IMR-90 (cell line): Measurements from ENCODE around the gene PJA1. TPM values are rescaled to one million over a fixed set of nuclear protein-coding genes. Genes with fewer than 3 reads are reported as not detected.

Experiments
- ATAC-seq: fragments of 200-7000 bp; cut with Tn5 transposase; 2 replicates; pipeline ENCODE4 v1.9.1; 2020; ENCODE audit warnings: low read depth, mild to moderate bottlenecking, moderate library complexity
- BruUV-seq: library from RNA; stranded (reverse); fragments of 400-500 nt; replicated peaks from 2 replicates; lab custom pipeline; 2021; lab: Mats Ljungman, UMichigan
- CTCF ChIA-PET: fragments of 300-600 bp; formaldehyde crosslinking; extraction: SDS; loops from one replicate; lab custom pipeline; 2021; ENCODE audit warnings: antibody characterized with exemption; lab: Yijun Ruan, JAX
- POLR2A ChIA-PET: fragments of 300-600 bp; sonication (Branson Sonifier 250); formaldehyde crosslinking; loops from one replicate; lab custom pipeline; 2022; ENCODE audit warnings: antibody characterized with exemption; ENCODE audit not compliant: unreplicated experiment; lab: Charles Lee
- DNase-seq: peaks from one replicate; pipeline ENCODE4 v3.0.0; 2013
- H2AFZ ChIP-seq: replicated peaks from 2 replicates; pipeline ENCODE3; 2013; ENCODE audit warnings: low read length, mild to moderate bottlenecking; ENCODE audit not compliant: poor library complexity
- H2AK5ac ChIP-seq: 2 replicates; pipeline ENCODE4 v1.6.1; 2013; ENCODE audit warnings: low read depth, low read length, inconsistent platforms
- H2AK9ac ChIP-seq: replicated peaks from 2 replicates; pipeline ENCODE3; 2013; ENCODE audit warnings: mild to moderate bottlenecking, low read depth, low read length, moderate library complexity; ENCODE audit not compliant: poor library complexity
- H2BK120ac ChIP-seq: 2 replicates; pipeline ENCODE4 v1.6.1; 2013; ENCODE audit warnings: low read depth, low read length, inconsistent platforms
- H2BK15ac ChIP-seq: 3 replicates; pipeline ENCODE4 v1.6.1; 2013; ENCODE audit warnings: low read depth, low read length, inconsistent platforms
- H2BK20ac ChIP-seq: 2 replicates; pipeline ENCODE4 v1.6.1; 2013; ENCODE audit warnings: low read depth, mild to moderate bottlenecking, inconsistent platforms, low read length, moderate library complexity
- H2BK5ac ChIP-seq: 2 replicates; pipeline ENCODE4 v1.6.1; 2013; ENCODE audit warnings: mild to moderate bottlenecking, low read depth, low read length, inconsistent platforms; ENCODE audit not compliant: poor library complexity, severe bottlenecking
- H3K14ac ChIP-seq: replicated peaks from 2 replicates; pipeline ENCODE4 v1.6.1; 2013; ENCODE audit warnings: low read depth, low read length, inconsistent platforms
- H3K18ac ChIP-seq: 2 replicates; pipeline ENCODE4 v1.6.1; 2013; ENCODE audit warnings: low read depth, low read length, control low read depth
- H3K23ac ChIP-seq: 2 replicates; pipeline ENCODE4 v1.6.1; 2013; ENCODE audit warnings: low read depth, low read length, inconsistent platforms
- H3K27ac ChIP-seq: 2 replicates; pipeline ENCODE4 v1.5.1; 2013; ENCODE audit warnings: mild to moderate bottlenecking, control low read depth, low read length; ENCODE audit not compliant: insufficient read depth
- H3K27me3 ChIP-seq: 2 replicates; pipeline ENCODE4 v1.6.1; 2013; ENCODE audit warnings: low read length; ENCODE audit not compliant: control insufficient read depth, insufficient read depth
- H3K36me3 ChIP-seq: 2 replicates; pipeline ENCODE4 v1.6.1; 2013; ENCODE audit warnings: low read length, mixed read lengths; ENCODE audit not compliant: control insufficient read depth, insufficient read depth
- H3K4ac ChIP-seq: 2 replicates; pipeline ENCODE4 v1.6.1; 2013; ENCODE audit warnings: low read depth, low read length, inconsistent platforms
- H3K4me1 ChIP-seq: 2 replicates; pipeline ENCODE4 v1.6.1; 2013; ENCODE audit warnings: low read length, mixed read lengths; ENCODE audit not compliant: control insufficient read depth, insufficient read depth
- H3K4me2 ChIP-seq: 2 replicates; pipeline ENCODE4 v1.6.1; 2013; ENCODE audit warnings: low read depth, mild to moderate bottlenecking, control low read depth, low read length, moderate library complexity
- H3K4me3 ChIP-seq: 2 replicates; pipeline ENCODE4 v1.5.1; 2013; ENCODE audit warnings: low read depth, mild to moderate bottlenecking, control low read depth, low read length, moderate library complexity; ENCODE audit not compliant: insufficient read depth
- H3K56ac ChIP-seq: 2 replicates; pipeline ENCODE4 v1.6.1; 2013; ENCODE audit warnings: low read length, inconsistent platforms; ENCODE audit not compliant: insufficient read depth; ENCODE audit errors: extremely low read depth
- H3K79me1 ChIP-seq, 2 experiments: 2 replicates each; pipeline ENCODE4 v1.6.1; 2013; ENCODE audit warnings: low read length in 2 of 2, inconsistent platforms in 1 of 2, low read depth in 1 of 2
- H3K9ac ChIP-seq: 2 replicates; pipeline ENCODE4 v1.6.1; 2013; ENCODE audit warnings: low read depth, low read length, control low read depth
- H3K9me1 ChIP-seq: 2 replicates; pipeline ENCODE4 v1.6.1; 2013; ENCODE audit warnings: low read length, inconsistent platforms; ENCODE audit not compliant: insufficient read depth
- H3K9me3 ChIP-seq: 2 replicates; pipeline ENCODE4 v1.6.1; 2013; ENCODE audit warnings: low read length; ENCODE audit not compliant: control insufficient read depth, insufficient read depth
- H4K20me1 ChIP-seq: 2 replicates; pipeline ENCODE4 v1.6.1; 2013; ENCODE audit warnings: low read length, inconsistent platforms; ENCODE audit not compliant: insufficient read depth
- H4K5ac ChIP-seq: 2 replicates; pipeline ENCODE4 v1.6.1; 2013; ENCODE audit warnings: mild to moderate bottlenecking, low read depth, low read length, control low read depth
- H4K8ac ChIP-seq, 2 experiments: 2 replicates each; pipeline ENCODE4 v1.6.1; 2013; ENCODE audit warnings: low read depth in 2 of 2, low read length in 2 of 2, control low read depth in 1 of 2, inconsistent platforms in 1 of 2
- H4K91ac ChIP-seq: 2 replicates; pipeline ENCODE4 v1.6.1; 2013; ENCODE audit warnings: low read depth, low read length, inconsistent platforms; ENCODE audit not compliant: insufficient read depth
- BHLHE40 ChIP-seq: fragments of 150-350 bp; IDR thresholded peaks from 2 replicates; pipeline ENCODE4 v1.6.1; 2016; ENCODE audit warnings: mild to moderate bottlenecking, low read depth, low read length
- CEBPB ChIP-seq: IDR thresholded peaks from 2 replicates; pipeline ENCODE4 v1.6.1; 2012; ENCODE audit warnings: low read depth, low read length, improper control_type of control experiment
- CHD1 ChIP-seq: IDR thresholded peaks from 2 replicates; pipeline ENCODE4 v1.6.1; 2012; ENCODE audit warnings: low read depth, low read length, improper control_type of control experiment
- FOS ChIP-seq: fragments of 150-350 bp; IDR thresholded peaks from 2 replicates; pipeline ENCODE4 v1.6.1; 2016; ENCODE audit warnings: low read depth, low read length
- MAFK ChIP-seq: IDR thresholded peaks from 2 replicates; pipeline ENCODE4 v1.6.1; 2012; ENCODE audit warnings: low read depth, low read length, improper control_type of control experiment
- MAZ ChIP-seq: IDR thresholded peaks from 2 replicates; pipeline ENCODE4 v1.6.1; 2012; ENCODE audit warnings: low read depth, mild to moderate bottlenecking, low read length, improper control_type of control experiment, moderate library complexity, borderline replicate concordance
- MXI1 ChIP-seq: IDR thresholded peaks from 2 replicates; pipeline ENCODE4 v1.6.1; 2012; ENCODE audit warnings: low read depth, mild to moderate bottlenecking, low read length, moderate library complexity, borderline replicate concordance
- NFE2L2 ChIP-seq: fragments of 150-350 bp; IDR thresholded peaks from 2 replicates; pipeline ENCODE4 v1.6.1; 2016; ENCODE audit warnings: low read depth, mild to moderate bottlenecking, low read length
- POLR2A ChIP-seq: IDR thresholded peaks from 2 replicates; pipeline ENCODE4 v1.6.1; 2012; ENCODE audit warnings: mild to moderate bottlenecking, low read depth, low read length
- RAD21 ChIP-seq: IDR thresholded peaks from 2 replicates; pipeline ENCODE4 v1.6.1; 2012; ENCODE audit warnings: low read length, improper control_type of control experiment
- RCOR1 ChIP-seq: IDR thresholded peaks from 2 replicates; pipeline ENCODE4 v1.6.1; 2012; ENCODE audit warnings: mild to moderate bottlenecking, low read length, improper control_type of control experiment; ENCODE audit not compliant: insufficient replicate concordance
- RFX5 ChIP-seq: IDR thresholded peaks from 2 replicates; pipeline ENCODE4 v1.8.0; 2012; ENCODE audit warnings: low read depth, mild to moderate bottlenecking, low read length, moderate library complexity
- SMC3 ChIP-seq: fragments of 150-350 bp; IDR thresholded peaks from 2 replicates; pipeline ENCODE4 v1.6.1; 2016; ENCODE audit warnings: low read depth, mild to moderate bottlenecking, antibody characterized with exemption, low read length, moderate library complexity
- WGBS, 2 experiments: methylation state at CpG; one replicate each; pipeline versions ENCODE4 v1.1.5 to v1.1.7; 2013; ENCODE audit warnings: missing lambda C conversion rate in 2 of 2; ENCODE audit not compliant: insufficient read length in 1 of 2; ENCODE audit errors: extremely low coverage in 2 of 2; 5-methylcytosine and 5-hydroxymethylcytosine counted together
- dilution Hi-C: fragments of 300-500 bp; cut with HindIII; formaldehyde crosslinking; loops from one replicate; pipeline ENCODE4 v1.14.3; 2018; ENCODE audit warnings: low sequenced_read_pairs; ENCODE audit not compliant: unreplicated experiment
- in situ Hi-C: fragments of 300-500 bp; cut with MboI; formaldehyde crosslinking; loops from 3 replicates; pipeline ENCODE4 v1.14.3; 2019; ENCODE audit warnings: low sequenced_read_pairs, inconsistent platforms, mixed read lengths
- intact Hi-C: fragments of 100-400 bp; cut with micrococcal nuclease; formaldehyde crosslinking; loops from 2 replicates; pipeline ENCODE4 v1.10.0; 2022
- polyA plus RNA-seq, 3 experiments: library from polyadenylated mRNA; depleted of rRNA; stranded (reverse); fragments of >200 nt; gene quantifications; 2 replicates each; pipeline ENCODE4 v1.2.3, GENCODE V29; 2012; ENCODE audit warnings: low replicate concordance in 1 of 3
- total RNA-seq: library from RNA; depleted of rRNA; stranded (reverse); fragments of >200 nt; gene quantifications from 2 replicates; pipeline ENCODE4 v1.2.3, GENCODE V29; 2012
- TF ChIP-seq, protein P1 (sequence below): fragments of 150-350 bp; IDR thresholded peaks from 2 replicates; pipeline ENCODE4 v1.6.1; 2017; ENCODE audit warnings: mild to moderate bottlenecking, antibody characterized with exemption, low read length, low read depth
- TF ChIP-seq, protein P2 (sequence below): fragments of 150-350 bp; IDR thresholded peaks from 2 replicates; pipeline ENCODE4 v1.6.1; 2016; ENCODE audit warnings: low read depth, mild to moderate bottlenecking, low read length, moderate library complexity, borderline replicate concordance
- TF ChIP-seq, protein P3 (sequence below): conservative IDR thresholded peaks from 2 replicates; pipeline ENCODE4 v1.5.1; 2012; ENCODE audit warnings: mild to moderate bottlenecking, low read depth, low read length, improper control_type of control experiment

PJA1 gene
- total and polyA plus RNA-seq, 2 of the 4 experiments (the other 2 are of a cell fraction) = 15.1 to 24.4 TPM

DNA sequence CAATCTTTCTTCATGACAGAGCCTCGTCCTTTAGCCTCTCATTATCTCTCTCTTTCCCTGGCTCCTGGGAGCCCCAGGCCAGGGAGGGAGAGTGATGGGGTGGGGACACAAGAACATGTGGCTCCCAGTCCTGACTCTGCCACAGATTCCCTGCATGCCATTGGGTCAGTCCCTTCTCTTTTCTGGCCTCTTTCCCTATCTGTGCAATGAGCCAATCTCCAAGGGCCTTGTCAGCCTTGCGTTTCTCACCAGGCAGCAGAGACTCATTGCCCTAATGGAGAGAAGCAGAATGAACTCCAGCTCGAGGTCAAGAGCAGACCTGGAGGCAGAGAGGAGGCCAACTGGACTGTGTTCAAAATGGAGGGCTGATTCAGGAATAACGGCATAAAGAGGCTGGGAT lies 38.4 kb upstream of the PJA1 start:
- TF ChIP-seq, protein P1, sequence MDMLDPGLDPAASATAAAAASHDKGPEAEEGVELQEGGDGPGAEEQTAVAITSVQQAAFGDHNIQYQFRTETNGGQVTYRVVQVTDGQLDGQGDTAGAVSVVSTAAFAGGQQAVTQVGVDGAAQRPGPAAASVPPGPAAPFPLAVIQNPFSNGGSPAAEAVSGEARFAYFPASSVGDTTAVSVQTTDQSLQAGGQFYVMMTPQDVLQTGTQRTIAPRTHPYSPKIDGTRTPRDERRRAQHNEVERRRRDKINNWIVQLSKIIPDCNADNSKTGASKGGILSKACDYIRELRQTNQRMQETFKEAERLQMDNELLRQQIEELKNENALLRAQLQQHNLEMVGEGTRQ = no peak
- TF ChIP-seq, protein P2, sequence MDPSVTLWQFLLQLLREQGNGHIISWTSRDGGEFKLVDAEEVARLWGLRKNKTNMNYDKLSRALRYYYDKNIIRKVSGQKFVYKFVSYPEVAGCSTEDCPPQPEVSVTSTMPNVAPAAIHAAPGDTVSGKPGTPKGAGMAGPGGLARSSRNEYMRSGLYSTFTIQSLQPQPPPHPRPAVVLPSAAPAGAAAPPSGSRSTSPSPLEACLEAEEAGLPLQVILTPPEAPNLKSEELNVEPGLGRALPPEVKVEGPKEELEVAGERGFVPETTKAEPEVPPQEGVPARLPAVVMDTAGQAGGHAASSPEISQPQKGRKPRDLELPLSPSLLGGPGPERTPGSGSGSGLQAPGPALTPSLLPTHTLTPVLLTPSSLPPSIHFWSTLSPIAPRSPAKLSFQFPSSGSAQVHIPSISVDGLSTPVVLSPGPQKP = no peak
- TF ChIP-seq RAD21 (no peak), MAZ (no peak), SMC3 (no peak), RCOR1 (no peak), FOS (no peak), MXI1 (no peak), CHD1 (no peak), RFX5 (no peak), NFE2L2 (no peak), MAFK (no peak), BHLHE40 (no peak), CEBPB (no peak), POLR2A (no peak)
- TF ChIP-seq, protein P3, sequence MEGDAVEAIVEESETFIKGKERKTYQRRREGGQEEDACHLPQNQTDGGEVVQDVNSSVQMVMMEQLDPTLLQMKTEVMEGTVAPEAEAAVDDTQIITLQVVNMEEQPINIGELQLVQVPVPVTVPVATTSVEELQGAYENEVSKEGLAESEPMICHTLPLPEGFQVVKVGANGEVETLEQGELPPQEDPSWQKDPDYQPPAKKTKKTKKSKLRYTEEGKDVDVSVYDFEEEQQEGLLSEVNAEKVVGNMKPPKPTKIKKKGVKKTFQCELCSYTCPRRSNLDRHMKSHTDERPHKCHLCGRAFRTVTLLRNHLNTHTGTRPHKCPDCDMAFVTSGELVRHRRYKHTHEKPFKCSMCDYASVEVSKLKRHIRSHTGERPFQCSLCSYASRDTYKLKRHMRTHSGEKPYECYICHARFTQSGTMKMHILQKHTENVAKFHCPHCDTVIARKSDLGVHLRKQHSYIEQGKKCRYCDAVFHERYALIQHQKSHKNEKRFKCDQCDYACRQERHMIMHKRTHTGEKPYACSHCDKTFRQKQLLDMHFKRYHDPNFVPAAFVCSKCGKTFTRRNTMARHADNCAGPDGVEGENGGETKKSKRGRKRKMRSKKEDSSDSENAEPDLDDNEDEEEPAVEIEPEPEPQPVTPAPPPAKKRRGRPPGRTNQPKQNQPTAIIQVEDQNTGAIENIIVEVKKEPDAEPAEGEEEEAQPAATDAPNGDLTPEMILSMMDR = no peak
- H2BK120ac ChIP-seq = no peak overlapping the region
- H3K56ac ChIP-seq = no peak overlapping the region
- no peak overlapping the region for H2BK15ac ChIP-seq
- no peaks in the 10 kb centered on the region for H3K9me3 ChIP-seq
- no peak overlapping the region for H3K18ac ChIP-seq
- no peak overlapping the region for H3K23ac ChIP-seq
- H3K27me3 ChIP-seq = peaks cover 41% of the 10 kb centered on the region
- no peaks in the 10 kb centered on the region for H3K79me1 ChIP-seq
- H3K9ac ChIP-seq = no peak overlapping the region
- H3K4ac ChIP-seq = no peak overlapping the region
- no peak overlapping the region for H4K5ac ChIP-seq
- H4K8ac ChIP-seq = no peak overlapping the region
- H2AFZ ChIP-seq = no peak overlapping the region
- no peak overlapping the region for H3K14ac ChIP-seq
- H3K9me1 ChIP-seq = no peaks in the 10 kb centered on the region
- dilution Hi-C loops (no loop called here), in situ Hi-C loops (no loop called here), intact Hi-C loops (no loop called here)
- ChIA-PET CTCF (no interaction called here), POLR2A (no interaction called here)
- BruUV-seq = no TSS peak
- DNase-seq (no peak), ATAC-seq (no peak)
- no peaks in the 10 kb centered on the region for H3K4me1 ChIP-seq
- no peak overlapping the region for H2BK5ac ChIP-seq
- H2BK20ac ChIP-seq = no peak overlapping the region
- H2AK9ac ChIP-seq = no peak overlapping the region
- H4K20me1 ChIP-seq = no peaks in the 10 kb centered on the region; the same call in 1 of the 2 replicates
- H3K4me3 ChIP-seq = no peak overlapping the region
- no peak overlapping the region for H3K27ac ChIP-seq
- H3K36me3 ChIP-seq = no peaks in the 10 kb centered on the region
- no peak overlapping the region for H3K4me2 ChIP-seq
- no CpG with 5 or more reads among the region's 4 CpGs for WGBS, 2 experiments
- H4K91ac ChIP-seq = no peak overlapping the region
- H2AK5ac ChIP-seq = no peak overlapping the region
